Left kidney (tissue), 2 donors: Measurements from ENCODE around the gene PRR7. TPM values are rescaled to one million over a fixed set of nuclear protein-coding genes. Genes with fewer than 3 reads are reported as not detected.

Experiments
- DNase-seq: peaks from one replicate; pipeline ENCODE4 v3.0.0-alpha.2; 2013
- polyA plus RNA-seq: library from polyadenylated mRNA; unstranded; fragments of 120-200 nt; gene quantifications from one replicate; pipeline ENCODE4 v1.2.1, GENCODE V29; 2013; ENCODE audit not compliant: insufficient read length

Gene PRR7
- polyA plus RNA-seq, 1 donor = 1.0 TPM

- no peak for DNase-seq
Measured at GRCh38 chr5:177434942-177435738, 11.5 kb upstream of the PRR7 start.

- no peak for DNase-seq
Measured at GRCh38 chr5:177435847-177436536, 10.6 kb upstream of the PRR7 start.

- DNase-seq = no peak
Measured at GRCh38 chr5:177437623-177438022, 9.0 kb upstream of the PRR7 start.

GRCh38 chr5:177438468-177438867 is 8.1 kb upstream of the PRR7 start:
- no peak for DNase-seq

- DNase-seq = no peak
Measured at GRCh38 chr5:177439518-177440053, 7.0 kb upstream of the PRR7 start.

- no peak for DNase-seq
Measured at GRCh38 chr5:177440211-177440989, 6.2 kb upstream of the PRR7 start.

GRCh38 chr5:177440990-177441780 is 5.4 kb upstream of the PRR7 start:
- no peak for DNase-seq

GRCh38 chr5:177442066-177442826 is 4.4 kb upstream of the PRR7 start:
- DNase-seq = no peak

GRCh38 chr5:177443144-177443983 is 3.2 kb upstream of the PRR7 start:
- no peak for DNase-seq

GRCh38 chr5:177444106-177445051 is 2.2 kb upstream of the PRR7 start:
- no peak for DNase-seq

GRCh38 chr5:177445052-177445916 is 1.3 kb upstream of the PRR7 start:
- no peak for DNase-seq

GRCh38 chr5:177445917-177446199 is 756 bp upstream of the PRR7 start:
- DNase-seq = no peak

- DNase-seq = peak; percentile 70
Measured at GRCh38 chr5:177447066-177447610, 524 bp downstream of the PRR7 start.

- no peak for DNase-seq
Measured at GRCh38 chr5:177447611-177448243, 1.1 kb downstream of the PRR7 start.

- DNase-seq = no peak
Measured at GRCh38 chr5:177448244-177448950, 1.8 kb downstream of the PRR7 start.
